H1 (cell line): ENCODE measurements around the gene ZNF670. TPM values are rescaled to one million over a fixed set of nuclear protein-coding genes. Genes with fewer than 3 reads are reported as not detected.

Experiments used
- CTCF ChIA-PET: fragments of 300-600 bp; sonication (Branson Sonifier 250); formaldehyde crosslinking; loops from one replicate; lab custom pipeline; 2021; ENCODE audit not compliant: partially characterized antibody; lab: Charles Lee
- POLR2A ChIA-PET: fragments of 300-600 bp; sonication (Branson Sonifier 250); formaldehyde crosslinking; loops from one replicate; lab custom pipeline; 2021; ENCODE audit warnings: inconsistent platforms; ENCODE audit not compliant: partially characterized antibody; lab: Charles Lee
- DNase-seq, 2 experiments: peaks; one replicate each; pipeline versions ENCODE4 v3.0.0 to v3.0.0-alpha.2; 2010 to 2022; ENCODE audit warnings: low spot score in 2 of 2, low read depth in 1 of 2, mixed read lengths in 1 of 2
- FAIRE-seq: peaks from 2 replicates; lab custom pipeline; 2011; peaks lifted over from hg19 to GRCh38; lab: Jason Lieb, UNC
- H2AFZ ChIP-seq: 2 replicates; pipeline ENCODE4 v1.8.1; 2012; ENCODE audit warnings: low read length, inconsistent platforms
- H2AK5ac ChIP-seq: 2 replicates; pipeline ENCODE4 v1.6.1; 2013; ENCODE audit warnings: low read depth, low read length
- H2BK120ac ChIP-seq: replicated peaks from 2 replicates; pipeline ENCODE3; 2013; ENCODE audit warnings: low read depth, low read length, inconsistent platforms
- H2BK12ac ChIP-seq: 2 replicates; pipeline ENCODE4 v1.6.1; 2013; ENCODE audit warnings: low read depth, low read length
- H2BK15ac ChIP-seq: 2 replicates; pipeline ENCODE4 v1.6.1; 2013; ENCODE audit warnings: low read length
- H2BK20ac ChIP-seq: 2 replicates; pipeline ENCODE4 v1.6.1; 2013; ENCODE audit warnings: low read length
- H2BK5ac ChIP-seq: 2 replicates; pipeline ENCODE4 v1.6.1; 2013; ENCODE audit warnings: low read depth, low read length
- H3K14ac ChIP-seq: 2 replicates; pipeline ENCODE4 v1.6.1; 2013; ENCODE audit warnings: inconsistent platforms; ENCODE audit not compliant: insufficient read length
- H3K18ac ChIP-seq: 2 replicates; pipeline ENCODE4 v1.6.1; 2013; ENCODE audit warnings: low read length; ENCODE audit errors: extremely low read depth
- H3K23ac ChIP-seq: 2 replicates; pipeline ENCODE4 v1.6.1; 2013; ENCODE audit warnings: inconsistent platforms; ENCODE audit not compliant: insufficient read length
- H3K23me2 ChIP-seq: 2 replicates; pipeline ENCODE4 v1.6.1; 2013; ENCODE audit warnings: low read depth, low read length
- H3K27ac ChIP-seq: 2 replicates; pipeline ENCODE4 v1.6.1; 2011; ENCODE audit warnings: low read depth, low read length, inconsistent platforms
- H3K27me3 ChIP-seq, 4 experiments: replicated peaks in 1 of 4; 1 replicate in 1 of 4; 2 replicates in 3 of 4; pipeline versions ENCODE4 v1.6.1 to v1.8.1; 2011 to 2013; ENCODE audit warnings: low read length in 3 of 4, mild to moderate bottlenecking in 3 of 4, inconsistent platforms in 2 of 4, mixed read lengths in 2 of 4, moderate library complexity in 1 of 4; ENCODE audit not compliant: control insufficient read depth in 3 of 4, insufficient read depth in 3 of 4; ENCODE audit errors: extremely low read depth in 1 of 4
- H3K36me3 ChIP-seq, 4 experiments: 2 replicates each; pipeline versions ENCODE4 v1.6.1 to v1.8.1; 2011 to 2013; ENCODE audit warnings: mild to moderate bottlenecking in 4 of 4, low read length in 3 of 4, moderate library complexity in 2 of 4, control low read depth in 1 of 4, inconsistent platforms in 1 of 4; ENCODE audit not compliant: insufficient read depth in 4 of 4, control insufficient read depth in 2 of 4
- H3K4ac ChIP-seq: replicated peaks from 2 replicates; pipeline ENCODE3; 2013; ENCODE audit warnings: low read length, low read depth, mixed read lengths, inconsistent platforms; ENCODE audit not compliant: insufficient read length
- H3K4me1 ChIP-seq, 4 experiments: replicated peaks in 1 of 4; 1 replicate in 1 of 4; 2 replicates in 3 of 4; pipeline versions ENCODE4 v1.6.1 to v1.8.1; 2011 to 2013; ENCODE audit warnings: low read length in 3 of 4, inconsistent platforms in 2 of 4, mixed read lengths in 1 of 4; ENCODE audit not compliant: insufficient read depth in 4 of 4, control insufficient read depth in 3 of 4
- H3K4me2 ChIP-seq, 2 experiments: 2 replicates each; pipeline versions ENCODE4 v1.6.1 to v1.8.1; 2011 to 2013; ENCODE audit warnings: low read depth in 2 of 2, low read length in 2 of 2, control low read depth in 1 of 2, inconsistent platforms in 1 of 2, mild to moderate bottlenecking in 1 of 2; ENCODE audit not compliant: insufficient read depth in 1 of 2
- H3K4me3 ChIP-seq, 4 experiments: fragments of 200-600, 300-600 bp in 1 of 4; sonication (generic), shearing (Covaris generic), sonication (Bioruptor Twin) in 1 of 4; 2 replicates each; pipeline versions ENCODE4 v1.5.1 to v1.8.1; 2011 to 2016; ENCODE audit warnings: low read length in 4 of 4, low read depth in 3 of 4, control low read depth in 2 of 4, inconsistent platforms in 2 of 4, mild to moderate bottlenecking in 2 of 4, mixed read lengths in 1 of 4, moderate library complexity in 1 of 4; ENCODE audit not compliant: insufficient read depth in 2 of 4; ENCODE audit errors: extremely low read depth in 1 of 4
- H3K56ac ChIP-seq: replicated peaks from 2 replicates; pipeline ENCODE3; 2013; ENCODE audit warnings: low read depth, mild to moderate bottlenecking, mixed read lengths, low read length, inconsistent platforms; ENCODE audit not compliant: insufficient read length
- H3K79me1 ChIP-seq: 2 replicates; pipeline ENCODE4 v1.6.1; 2013; ENCODE audit warnings: low read depth, low read length, control low read depth
- H3K79me2 ChIP-seq, 2 experiments: 2 replicates each; pipeline versions ENCODE4 v1.6.1 to v1.8.1; 2012 to 2013; ENCODE audit warnings: low read length in 2 of 2, mild to moderate bottlenecking in 2 of 2, inconsistent platforms in 1 of 2; ENCODE audit not compliant: insufficient read depth in 2 of 2, control insufficient read depth in 1 of 2
- H3K9ac ChIP-seq, 4 experiments: replicated peaks in 1 of 4; 1 replicate in 1 of 4; 2 replicates in 3 of 4; pipeline versions ENCODE4 v1.6.1 to v1.8.1; 2011 to 2013; ENCODE audit warnings: low read depth in 3 of 4, low read length in 3 of 4, control low read depth in 2 of 4, mild to moderate bottlenecking in 2 of 4, moderate library complexity in 2 of 4, inconsistent platforms in 1 of 4; ENCODE audit errors: extremely low read depth in 1 of 4
- H3K9me3 ChIP-seq, 2 experiments: 2 replicates each; pipeline versions ENCODE4 v1.6.1 to v1.8.1; 2012 to 2013; ENCODE audit warnings: mild to moderate bottlenecking in 2 of 2, moderate library complexity in 2 of 2, control low read depth in 1 of 2, inconsistent platforms in 1 of 2, low read depth in 1 of 2, low read length in 1 of 2, mixed read lengths in 1 of 2; ENCODE audit not compliant: insufficient read depth in 2 of 2
- H4K20me1 ChIP-seq, 2 experiments: replicated peaks in 1 of 2; 2 replicates each; pipeline versions ENCODE3 to v1.8.1; 2011 to 2013; ENCODE audit warnings: inconsistent platforms in 2 of 2, low read length in 2 of 2, mild to moderate bottlenecking in 1 of 2; ENCODE audit not compliant: insufficient read depth in 2 of 2, control insufficient read depth in 1 of 2
- H4K5ac ChIP-seq: 2 replicates; pipeline ENCODE4 v1.6.1; 2013; ENCODE audit warnings: low read length, low read depth, mixed read lengths, inconsistent platforms; ENCODE audit not compliant: insufficient read length
- H4K8ac ChIP-seq: 2 replicates; pipeline ENCODE4 v1.8.0; 2013; ENCODE audit warnings: mild to moderate bottlenecking, moderate library complexity, low read length, inconsistent platforms; ENCODE audit not compliant: insufficient read depth; ENCODE audit errors: extremely low read depth
- H4K91ac ChIP-seq: replicated peaks from 2 replicates; pipeline ENCODE3; 2013; ENCODE audit warnings: low read length, mixed read lengths, inconsistent platforms; ENCODE audit not compliant: insufficient read length
- EP300 ChIP-seq, 2 experiments: IDR thresholded peaks; 1 replicate in 1 of 2; 2 replicates in 1 of 2; pipeline ENCODE4 v1.6.1; 2011 to 2012; ENCODE audit warnings: low read depth in 2 of 2, low read length in 2 of 2, mild to moderate bottlenecking in 2 of 2, borderline replicate concordance in 1 of 2, inconsistent platforms in 1 of 2, moderate library complexity in 1 of 2
- SIN3A ChIP-seq, 2 experiments: IDR thresholded peaks in 1 of 2; conservative IDR thresholded peaks in 1 of 2; 2 replicates each; pipeline ENCODE4 v1.6.1; 2011 to 2012; ENCODE audit warnings: low read length in 2 of 2, improper control_type of control experiment in 1 of 2, low read depth in 1 of 2, mild to moderate bottlenecking in 1 of 2
- WGBS, 2 experiments: shearing (Covaris generic) in 1 of 2; methylation state at CpG; one replicate each; pipeline versions ENCODE4 v1.1.6 to v1.1.7; 2013 to 2015; ENCODE audit warnings: low lambda C conversion rate in 2 of 2, mixed read lengths in 2 of 2, inconsistent platforms in 1 of 2, low coverage in 1 of 2, missing lambda C conversion rate in 1 of 2; ENCODE audit not compliant: insufficient replicate concordance in 2 of 2, insufficient coverage in 1 of 2, insufficient read length in 1 of 2; ENCODE audit errors: extremely low coverage in 1 of 2, missing lambda C conversion rate in 1 of 2; 5-methylcytosine and 5-hydroxymethylcytosine counted together
- polyA plus RNA-seq, 7 experiments: library from polyadenylated mRNA; depleted of rRNA in 3 of 7; stranded (reverse) in 5 of 7; unstranded in 2 of 7; fragments of >200 nt in 5 of 7; fragments of 200-250 nt in 2 of 7; gene quantifications; 1 replicate in 5 of 7; 2 replicates in 1 of 7; 4 replicates in 1 of 7; pipeline versions ENCODE4 v1.2.1 to v1.2.3, GENCODE V29; 2011 to 2013; ENCODE audit warnings: missing spikeins in 2 of 7, mixed read lengths in 2 of 7
- total RNA-seq: library from RNA; stranded (reverse); fragmentation: NEBNext Ultra II Directional; extraction: Animal tissue kit (Norgen Biotek cat#: 25700); gene quantifications from 2 replicates; pipeline ENCODE4 v1.2.1, GENCODE V29; 2021
- TF ChIP-seq, protein P1 (sequence below): IDR thresholded peaks from 2 replicates; pipeline ENCODE4 v1.6.1; 2012; ENCODE audit warnings: inconsistent platforms

The ZNF670 gene
- total and polyA plus RNA-seq, 2 of the 8 experiments (the other 6 are each of a cell fraction or from before 2014, with no cell fraction given), result 2.8 to 15.4 TPM

DNA sequence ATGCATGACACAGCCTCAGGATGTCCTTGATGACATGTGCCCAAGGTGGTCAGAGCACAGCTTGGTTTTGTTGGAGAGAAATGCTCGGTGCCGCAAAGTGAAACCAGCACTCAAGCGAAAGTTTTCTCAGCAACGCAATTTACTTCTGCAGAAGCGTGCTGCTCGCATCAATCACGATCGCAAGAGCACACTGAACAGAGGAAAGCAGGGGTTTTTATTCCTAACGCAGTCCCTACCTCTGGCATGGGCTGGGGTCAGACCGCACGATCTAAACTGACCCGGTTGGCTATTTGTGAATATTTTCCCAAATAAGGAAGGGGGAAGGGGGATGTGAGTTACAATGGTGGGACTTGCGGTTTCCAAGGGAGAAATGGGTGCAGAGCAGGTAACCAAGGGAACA is 26.4 kb upstream of the ZNF670 start:
- Histone ChIP-seq H3K18ac (0 out of 2 replicates have a peak overlapping the region, but pooled peaks have one; percentile 24), H3K79me2 (peaks cover 8 to 35% of the 10 kb centered on the region in 2 experiments), H2BK120ac (peak overlapping the region; percentile 83), H2AK5ac (peak overlapping the region; percentile 33; the same call in 1 of the 2 replicates), H3K56ac (no peak overlapping the region), H4K91ac (no peak overlapping the region), H3K9ac (peak overlapping the region in 1 of 4 experiments; percentile 63; a peak in 1 of 7 replicates), H3K36me3 (peaks cover 16 to 25% (median 23%) of the 10 kb centered on the region in 4 experiments), H4K20me1 (peaks cover 3 to 4% of the 10 kb centered on the region in 2 experiments), H4K8ac (no peak overlapping the region), H3K9me3 (0 out of 4 replicates have a peak, but pooled peaks cover 0 to 3% of the 10 kb centered on the region in 2 experiments), H2BK15ac (no peak overlapping the region), H2AFZ (0 out of 2 replicates have a peak overlapping the region, but pooled peaks have one; percentile 1), H3K23me2 (no peaks in the 10 kb centered on the region), H3K27me3 (peaks cover 0 to 3% (median 0%) of the 10 kb centered on the region in 4 experiments; a peak in 3 of 7 replicates), H4K5ac (no peak overlapping the region), H2BK12ac (0 out of 2 replicates have a peak overlapping the region, but pooled peaks have one; percentile 17), H3K4me2 (peak overlapping the region; percentile 69 to 72), H3K27ac (0 out of 2 replicates have a peak overlapping the region, but pooled peaks have one; percentile 29), H3K4ac (no peak overlapping the region), H3K4me1 (peaks cover 1 to 15% (median 6%) of the 10 kb centered on the region in 4 experiments; a peak in 5 of 7 replicates), H2BK20ac (0 out of 2 replicates have a peak overlapping the region, but pooled peaks have one; percentile 48), H3K4me3 (peak overlapping the region; percentile 8 to 97 (median 20); a peak in 6 of 8 replicates), H3K79me1 (0 out of 2 replicates have a peak, but pooled peaks cover 3% of the 10 kb centered on the region), H2BK5ac (peak overlapping the region; percentile 8; the same call in 1 of the 2 replicates), H3K23ac (no peak overlapping the region), H3K14ac (no peak overlapping the region)
- FAIRE-seq (no peak), DNase-seq (no peak)
- POLR2A ChIA-PET, result interaction anchor here (1.1 to 3.7 kb wide), 4 partner anchors 19 to 105 kb away, joined by 3 to 11 read pairs (median 3); partner anchors contain the start of gene ZNF670
- CTCF ChIA-PET, result interaction anchor here (1.1 to 1.3 kb wide), 3 partner anchors 13 to 27 kb away, joined by 3 to 5 read pairs (median 3); partner anchors contain the start of gene ZNF670
- 28% methylated on average over 13 of the region's 13 CpGs; no CpG with 5 or more reads in 1 of the 2 experiments for WGBS, 2 experiments
- TF ChIP-seq SIN3A (conservative IDR thresholded peaks at IDR 0.05 in 1 of 2, IDR thresholded peaks at IDR 0.05 in 1 of 2; ENCODE audit: low read depth in 1 of 2, low read length in 2 of 2) (0 out of 4 replicates have a peak, but pooled peaks of 1 of the 2 experiments have one; percentile 28), EP300 (IDR thresholded peaks at IDR 0.05; ENCODE audit: borderline replicate concordance in 1 of 2, low read depth in 2 of 2, low read length in 2 of 2) (no peak)
- TF ChIP-seq, protein P1, sequence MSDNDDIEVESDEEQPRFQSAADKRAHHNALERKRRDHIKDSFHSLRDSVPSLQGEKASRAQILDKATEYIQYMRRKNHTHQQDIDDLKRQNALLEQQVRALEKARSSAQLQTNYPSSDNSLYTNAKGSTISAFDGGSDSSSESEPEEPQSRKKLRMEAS, result 0 out of 2 replicates have a peak, but pooled peaks have one; percentile 18
